Measurements from ENCODE around the gene SURF2.

SURF2 gene

GRCh38 chr9:133339641-133340040 is 16.7 kb upstream of the SURF2 start:
- no peak for DNase-seq

- no peak for DNase-seq
These were observed 16.1 kb upstream of the SURF2 start for GRCh38 chr9:133340256-133340655.

DNA sequence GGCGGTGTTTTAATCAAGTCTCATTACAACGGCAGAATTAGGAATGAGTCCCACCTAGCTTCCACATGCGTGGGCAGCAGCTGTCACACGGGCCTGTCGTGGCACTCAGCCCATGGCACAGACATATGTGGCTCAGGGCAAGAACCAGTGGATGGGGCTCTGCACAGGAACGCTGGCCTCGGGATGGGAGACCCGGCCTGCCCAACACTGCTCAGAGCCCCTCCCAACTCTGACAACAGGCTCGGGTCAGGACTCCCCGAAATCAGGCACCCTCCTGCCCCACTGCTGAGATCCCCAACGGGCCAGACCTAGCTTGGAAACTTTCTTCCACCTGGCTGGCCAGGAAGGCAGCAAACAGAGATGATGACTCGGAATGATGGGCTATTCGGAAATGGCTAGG is 15.4 kb upstream of the SURF2 start:
- no peak for DNase-seq

DNA sequence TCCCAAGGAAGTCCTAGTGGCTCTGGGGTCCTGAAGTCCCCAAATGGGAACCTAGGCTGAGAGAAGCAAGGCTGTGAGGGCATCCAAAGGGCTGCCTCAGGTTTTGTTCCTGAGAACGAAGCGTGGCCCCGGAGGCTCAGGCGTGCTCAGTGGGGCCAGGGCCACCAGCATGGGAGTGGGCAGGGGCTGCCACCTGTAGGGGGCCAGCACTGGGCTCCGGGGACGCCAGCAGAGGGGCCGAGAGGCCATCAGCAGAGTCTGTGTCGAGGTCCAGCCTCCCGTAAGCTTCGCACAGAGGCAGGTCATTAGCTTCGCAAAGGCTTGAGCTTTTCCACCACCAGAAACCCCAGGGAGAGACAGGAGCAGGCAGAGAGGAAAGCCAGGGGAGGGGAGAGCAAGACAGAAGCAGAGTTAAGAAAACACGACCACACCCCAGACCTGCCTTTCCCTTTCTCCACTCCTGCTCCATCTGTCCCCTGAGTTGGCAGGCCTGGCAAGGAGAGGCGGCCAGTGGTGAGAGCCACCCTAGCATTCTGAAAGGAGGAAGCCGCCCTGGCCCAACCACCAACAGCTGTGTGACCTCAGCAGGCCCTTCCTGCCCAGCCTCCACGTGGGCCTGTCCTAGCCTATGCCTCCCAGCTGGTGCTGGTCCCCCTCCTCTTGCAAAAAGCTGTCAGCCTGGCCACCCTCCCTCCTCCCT is 14.8 kb upstream of the SURF2 start:
- no peak for DNase-seq

GRCh38 chr9:133342069-133342406 is 14.3 kb upstream of the SURF2 start:
- DNase-seq = no peak

- DNase-seq = no peak
These were observed 13.8 kb upstream of the SURF2 start for GRCh38 chr9:133342570-133342969.

DNA sequence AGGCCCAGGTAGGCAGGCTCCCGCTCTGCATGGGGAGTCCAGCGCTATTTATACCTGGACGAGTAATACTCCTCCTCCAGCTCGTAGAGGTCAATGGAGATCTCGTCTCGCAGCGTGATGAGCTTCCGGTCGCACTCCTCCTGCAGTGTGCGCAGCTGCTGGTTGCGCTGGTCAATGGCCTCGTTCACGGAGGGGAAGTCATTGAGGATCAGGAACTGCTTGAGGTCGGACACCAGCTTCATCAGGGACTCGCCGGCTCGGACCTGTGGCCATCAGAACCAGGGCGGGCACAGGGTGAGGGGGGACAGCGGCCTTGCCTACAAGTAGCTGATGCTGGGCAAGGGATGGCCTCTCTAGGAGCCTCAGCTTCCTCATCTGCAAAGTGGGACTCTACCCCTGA is 12.3 kb upstream of the SURF2 start:
- DNase-seq = no peak

DNA sequence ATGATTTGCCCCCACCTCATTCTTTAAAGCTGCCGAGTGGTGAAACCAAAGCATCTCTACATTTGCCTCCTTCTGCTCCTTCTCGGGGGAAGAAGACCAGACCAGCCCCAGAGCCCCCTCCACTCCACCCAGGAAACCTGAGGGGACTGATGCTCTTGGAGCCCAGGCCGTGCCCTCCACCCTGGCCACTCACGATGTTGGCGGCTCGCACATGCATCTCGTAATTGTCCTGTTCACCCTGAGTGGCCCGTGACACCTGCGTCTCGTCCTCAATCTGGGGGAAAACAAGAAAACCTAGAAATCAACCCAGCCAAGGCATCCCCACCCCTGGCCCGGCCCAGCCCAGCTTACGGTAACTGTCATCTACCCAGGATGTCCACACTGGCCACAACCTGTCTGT is 11.4 kb upstream of the SURF2 start:
- DNase-seq = no peak

GRCh38 chr9:133345596-133345995 is 10.8 kb upstream of the SURF2 start:
- DNase-seq = no peak

GRCh38 chr9:133346021-133346785 is 10.1 kb upstream of the SURF2 start:
- DNase-seq = no peak

DNA sequence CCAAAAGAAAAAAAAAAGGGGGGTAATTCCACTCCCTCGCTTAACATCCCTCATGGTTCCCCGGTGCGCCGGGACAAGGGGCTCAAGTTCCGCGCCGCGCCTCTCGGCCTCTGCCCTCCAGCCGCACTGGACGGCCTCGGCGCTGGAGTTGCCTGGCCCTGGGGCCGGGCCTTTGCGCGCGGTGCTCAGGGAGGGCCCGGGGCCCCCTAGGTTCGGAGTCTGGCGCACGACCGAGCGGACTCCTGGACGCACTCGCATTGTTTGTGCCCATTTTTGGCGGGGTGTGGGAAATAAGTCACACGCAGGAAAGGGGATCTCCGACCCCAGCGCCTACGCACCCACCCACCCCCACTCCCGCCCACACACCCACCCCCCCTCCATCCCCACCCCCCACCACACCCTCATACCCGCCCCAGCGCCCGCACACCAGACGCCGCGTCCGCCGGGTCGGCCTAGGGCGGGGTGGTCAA is 8.8 kb upstream of the SURF2 start:
- no peak for DNase-seq

GRCh38 chr9:133347985-133348717 is 8.2 kb upstream of the SURF2 start, which contains the start of the genes MED22 and RPL7A:
Gene MED22, minus strand, starts transcription at chr9:133348131. Its CDS starts 1,469 bp downstream, at chr9:133346662.
Gene RPL7A, plus strand, starts transcription at chr9:133348218. Its CDS starts 26 bp downstream, at chr9:133348244.
- peak; percentile 92 for DNase-seq

- DNase-seq = no peak
These were observed 7.4 kb upstream of the SURF2 start for GRCh38 chr9:133348718-133349573.

GRCh38 chr9:133349965-133350616 is 6.3 kb upstream of the SURF2 start:
- DNase-seq = no peak

DNA sequence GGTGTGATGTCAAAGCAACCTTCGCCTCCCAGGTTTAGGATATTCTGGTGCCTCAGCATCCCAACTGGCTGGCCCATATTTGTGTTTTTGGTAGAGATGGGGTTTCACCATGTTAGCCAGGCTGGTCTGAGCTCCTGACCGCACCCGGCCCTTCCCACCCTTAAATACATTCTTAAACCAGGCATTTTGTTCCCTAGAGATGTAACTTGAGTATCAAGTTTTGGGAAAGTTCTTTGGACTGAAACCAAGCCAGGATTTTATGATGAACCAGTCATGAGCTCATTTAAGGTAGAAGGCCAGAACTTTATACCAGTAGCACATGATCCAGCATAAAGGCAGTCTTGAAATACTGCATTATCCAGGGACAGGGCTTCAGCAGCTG is 4.8 kb upstream of the SURF2 start:
- DNase-seq = no peak

DNA sequence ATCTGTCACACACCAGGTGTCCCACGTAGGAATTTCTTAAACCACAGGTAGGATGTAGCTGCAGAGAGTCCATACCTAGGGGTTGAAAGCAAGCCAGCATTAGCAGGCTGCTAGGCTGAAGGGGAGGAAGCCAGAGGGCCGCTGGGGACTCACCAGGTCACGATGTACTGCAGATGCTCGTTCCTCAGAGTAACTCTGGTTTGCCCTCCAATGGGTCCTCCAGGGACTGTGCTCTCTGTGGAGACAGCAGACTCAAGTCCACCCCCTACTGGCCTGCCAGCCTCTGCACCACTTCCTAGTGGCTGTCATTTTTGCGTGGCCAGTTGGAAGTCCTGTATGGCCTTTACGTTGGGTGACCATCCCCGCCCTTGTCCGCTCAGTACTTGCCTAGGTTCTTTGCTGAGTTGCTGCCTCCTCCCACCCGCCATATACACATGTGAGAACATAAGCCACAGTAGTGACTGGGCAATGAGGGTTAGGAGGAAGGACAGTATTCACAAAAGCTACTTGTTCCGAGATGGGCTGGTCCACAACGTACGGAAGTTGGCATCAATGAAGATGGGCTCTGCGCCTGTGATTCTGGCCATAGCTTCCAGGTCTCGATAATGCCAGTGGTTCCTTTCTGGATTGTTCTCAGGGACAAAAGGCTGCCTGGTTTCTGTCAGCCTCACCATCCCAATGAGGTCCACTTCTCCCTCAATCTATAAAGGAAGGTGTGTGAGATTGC is 4.3 kb upstream of the SURF2 start:
- DNase-seq = no peak

DNA sequence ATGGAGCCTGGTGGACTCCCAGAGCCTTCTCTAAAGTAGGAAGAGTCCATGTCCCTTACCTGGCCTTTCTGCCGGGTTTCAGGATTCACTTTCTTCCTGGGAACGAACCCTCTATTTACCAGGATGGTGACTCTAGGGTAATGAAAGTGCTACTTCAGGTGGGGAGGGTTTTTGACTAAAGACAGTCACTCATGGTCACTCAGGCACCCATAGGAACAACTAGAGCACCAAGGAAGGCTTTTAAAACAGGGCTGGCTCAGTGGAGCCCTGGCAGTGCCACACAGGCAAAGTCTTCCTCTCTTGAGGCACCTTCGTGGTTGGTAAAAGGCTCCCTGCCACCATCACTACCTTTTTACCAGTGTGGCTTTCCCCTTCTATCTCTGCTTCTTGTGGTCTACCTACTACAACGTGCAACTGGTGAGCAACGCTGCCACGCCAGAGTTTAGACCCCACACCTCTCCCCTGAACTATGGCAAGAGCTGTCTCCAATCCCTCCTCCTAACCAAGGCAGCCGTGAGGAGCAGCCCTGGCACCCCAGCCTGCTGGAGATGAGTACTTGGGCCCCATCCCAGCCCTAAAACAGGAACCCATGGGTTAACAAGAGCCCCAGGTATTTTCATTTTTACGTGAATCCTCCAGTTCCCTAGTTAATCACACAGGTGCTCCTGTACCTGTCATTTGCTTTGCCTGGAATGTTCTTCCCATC is 3.6 kb upstream of the SURF2 start:
- no peak for DNase-seq

DNA sequence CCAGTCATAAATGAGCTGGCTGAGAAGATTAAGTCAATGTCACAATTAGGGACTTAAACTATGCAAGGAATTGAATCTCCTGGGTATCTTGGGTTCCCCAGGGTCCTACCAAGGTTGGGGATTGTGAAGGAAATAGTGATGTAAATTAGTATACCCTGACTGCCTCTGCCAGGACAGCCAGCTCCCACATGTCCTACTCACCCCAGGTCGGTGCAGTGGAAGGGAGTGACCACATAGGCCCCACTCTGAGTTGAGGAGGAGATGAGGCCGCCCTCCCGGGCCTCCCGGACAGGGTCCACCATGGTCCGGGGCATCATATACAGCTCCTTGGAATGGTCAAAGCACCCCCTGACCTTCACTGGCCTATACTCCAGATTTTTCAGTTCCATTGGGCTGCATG is 2.8 kb upstream of the SURF2 start:
- DNase-seq = no peak

DNA sequence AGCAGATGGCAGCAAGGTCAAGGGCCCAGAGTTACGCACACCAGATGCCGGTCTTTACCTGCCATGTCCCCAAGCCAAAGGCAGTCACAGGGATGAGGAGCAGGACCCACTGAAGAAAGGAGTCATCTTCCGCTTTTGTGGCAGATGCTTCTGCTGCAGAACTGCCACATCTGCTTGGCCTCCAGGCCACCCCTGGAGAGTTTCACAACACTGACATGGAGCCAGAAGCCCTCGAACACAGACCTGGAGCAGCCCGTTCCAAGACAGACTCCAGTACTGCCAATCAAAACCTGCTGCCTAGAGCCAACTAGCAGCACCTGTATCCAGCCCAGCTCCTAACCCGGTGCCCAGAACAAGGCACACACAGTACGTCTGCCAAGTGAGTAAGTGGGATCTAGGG is 1.6 kb upstream of the SURF2 start:
- no peak for DNase-seq

- no peak for DNase-seq
These were observed 431 bp upstream of the SURF2 start for GRCh38 chr9:133355881-133356357.

- DNase-seq = no peak
These were observed 1.3 kb downstream of the SURF2 start for GRCh38 chr9:133357656-133358055.
